PC-3 (cell line): ENCODE measurements around the gene TRH.
A peak's percentile ranks its signal among the peaks of the same experiment; 100 is the strongest.

Experiments used
- EZH2phosphoT487 ChIP-seq: fragments of 300-600 bp; sonication (generic); IDR thresholded peaks from 2 replicates; pipeline ENCODE4 v1.6.1; 2018; ENCODE audit warnings: mild to moderate bottlenecking, antibody characterized with exemption, low read length, borderline replicate concordance
- TF ChIP-seq, protein P1 (sequence below): fragments of 300-600 bp; sonication (generic); conservative IDR thresholded peaks from 2 replicates; pipeline ENCODE4 v1.5.1; 2017; ENCODE audit warnings: antibody characterized with exemption, low read depth, mild to moderate bottlenecking, low read length

DNA sequence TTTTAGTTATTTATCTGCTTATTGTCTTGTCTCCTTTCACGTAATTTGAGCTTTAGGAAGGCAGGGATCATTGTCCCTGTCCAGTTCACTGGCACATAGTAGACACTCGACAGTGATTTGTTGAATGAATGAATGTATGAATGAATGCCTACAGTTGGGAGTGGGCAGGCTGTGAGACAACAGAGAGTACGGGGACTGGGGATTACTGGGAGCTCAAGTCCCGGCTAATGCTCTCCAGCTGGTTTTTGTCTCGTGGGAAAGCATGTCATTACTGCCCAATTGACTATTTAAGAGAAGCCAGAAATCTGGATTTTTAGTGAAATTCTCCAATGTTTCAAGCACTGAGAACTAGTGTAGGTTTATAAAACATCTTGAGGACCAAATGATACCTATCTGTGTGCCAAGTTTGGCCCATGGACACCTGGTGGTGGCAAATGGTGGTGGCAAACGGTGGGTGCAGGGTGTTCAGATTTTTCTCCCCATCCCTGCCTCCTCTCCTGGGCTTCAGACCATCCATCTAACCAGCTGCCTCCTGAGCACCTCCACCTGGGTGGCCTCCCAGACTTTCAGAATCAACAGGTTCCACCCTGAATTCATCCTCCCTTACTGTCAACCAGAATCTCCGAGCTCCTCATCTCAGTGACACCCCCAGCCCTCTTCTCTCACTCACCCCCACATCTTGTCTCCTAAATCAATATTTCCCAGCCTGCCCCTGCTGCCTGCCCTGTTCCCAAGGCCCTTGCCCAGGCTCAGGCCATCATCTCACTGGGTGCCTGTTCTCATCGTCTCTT lies 36.2 kb upstream of the TRH start:
- TF ChIP-seq, protein P1, sequence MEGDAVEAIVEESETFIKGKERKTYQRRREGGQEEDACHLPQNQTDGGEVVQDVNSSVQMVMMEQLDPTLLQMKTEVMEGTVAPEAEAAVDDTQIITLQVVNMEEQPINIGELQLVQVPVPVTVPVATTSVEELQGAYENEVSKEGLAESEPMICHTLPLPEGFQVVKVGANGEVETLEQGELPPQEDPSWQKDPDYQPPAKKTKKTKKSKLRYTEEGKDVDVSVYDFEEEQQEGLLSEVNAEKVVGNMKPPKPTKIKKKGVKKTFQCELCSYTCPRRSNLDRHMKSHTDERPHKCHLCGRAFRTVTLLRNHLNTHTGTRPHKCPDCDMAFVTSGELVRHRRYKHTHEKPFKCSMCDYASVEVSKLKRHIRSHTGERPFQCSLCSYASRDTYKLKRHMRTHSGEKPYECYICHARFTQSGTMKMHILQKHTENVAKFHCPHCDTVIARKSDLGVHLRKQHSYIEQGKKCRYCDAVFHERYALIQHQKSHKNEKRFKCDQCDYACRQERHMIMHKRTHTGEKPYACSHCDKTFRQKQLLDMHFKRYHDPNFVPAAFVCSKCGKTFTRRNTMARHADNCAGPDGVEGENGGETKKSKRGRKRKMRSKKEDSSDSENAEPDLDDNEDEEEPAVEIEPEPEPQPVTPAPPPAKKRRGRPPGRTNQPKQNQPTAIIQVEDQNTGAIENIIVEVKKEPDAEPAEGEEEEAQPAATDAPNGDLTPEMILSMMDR, result peak; percentile 33
- no peak for TF ChIP-seq EZH2phosphoT487
